AG20443 (cell line): ENCODE results near the gene RETSAT.
"Not testable (repeated sequence)": the region's sequence is repeated elsewhere in the genome, so short reads cannot be mapped to it uniquely, and the experiment has no call there.

ENCODE experiments used
- DNase-seq: peaks from one replicate; pipeline ENCODE4 v3.0.0; 2012; ENCODE audit warnings: low spot score, mixed read lengths

RETSAT gene

GRCh38 chr2:85378257-85378656 is 23.9 kb upstream of the RETSAT start:
- DNase-seq, result no peak

DNA sequence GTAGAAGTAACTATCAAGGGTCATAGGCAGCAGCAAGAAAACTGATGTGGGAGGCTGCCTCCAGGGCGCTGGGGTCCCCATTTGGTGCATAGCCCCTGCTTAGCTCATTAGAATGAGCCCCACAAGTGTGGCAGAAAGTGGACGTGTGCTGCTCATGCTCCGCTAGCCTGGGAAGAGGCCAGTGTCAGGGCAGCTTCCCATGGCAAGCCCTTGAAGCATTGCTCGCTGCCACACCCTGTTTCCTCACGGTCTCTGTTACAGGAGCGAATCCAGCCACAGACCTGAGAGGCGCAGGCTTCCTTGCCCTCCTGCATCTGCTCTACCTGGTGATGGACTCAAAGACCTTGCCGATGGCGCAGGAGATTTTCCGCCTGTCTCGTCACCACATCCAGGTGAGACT is 22.8 kb upstream of the RETSAT start:
- no peak for DNase-seq

DNA sequence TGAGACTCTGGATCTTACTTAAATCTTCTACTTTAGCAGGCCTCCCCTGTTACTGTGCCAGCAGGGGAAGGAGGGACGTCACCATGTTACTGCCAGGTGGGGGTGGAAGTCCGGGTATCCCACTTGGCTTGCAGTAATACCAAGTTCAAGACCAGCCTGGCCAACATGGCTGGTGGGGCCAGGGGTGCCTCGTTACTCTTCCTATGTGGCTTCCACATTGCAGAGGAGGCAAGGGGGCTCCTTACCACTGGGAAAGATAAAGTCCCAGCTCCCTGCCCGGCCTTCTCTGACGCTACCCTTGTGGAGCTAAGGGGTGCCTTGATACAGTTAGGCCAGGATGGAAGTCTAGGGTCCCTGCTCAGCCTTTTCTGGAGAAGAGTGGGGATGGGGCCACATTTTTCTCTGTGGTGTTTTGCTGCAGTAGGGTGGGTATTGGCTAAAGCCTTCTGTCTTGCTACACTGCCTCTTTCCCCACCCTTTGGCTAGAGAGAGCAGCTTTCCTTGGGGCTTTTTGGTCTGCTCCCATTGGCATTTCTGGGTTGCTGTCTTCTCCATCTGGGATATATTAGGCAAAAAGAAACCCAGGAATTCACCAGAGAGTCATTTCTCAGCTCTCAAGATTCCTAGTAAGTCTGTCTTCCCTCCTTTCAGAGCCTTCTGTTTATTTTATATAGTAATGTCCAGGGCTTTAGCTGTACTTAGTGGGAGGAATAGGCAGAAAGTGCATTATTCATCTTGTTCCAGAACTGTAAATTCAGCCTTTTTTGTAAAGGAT is 22.1 kb upstream of the RETSAT start:
- DNase-seq, result peak; percentile 49

GRCh38 chr2:85371045-85371444 is 16.7 kb upstream of the RETSAT start:
- no peak for DNase-seq

GRCh38 chr2:85369500-85369899 is 15.2 kb upstream of the RETSAT start:
- DNase-seq, result no peak

GRCh38 chr2:85368921-85369320 is 14.6 kb upstream of the RETSAT start:
- no peak for DNase-seq

GRCh38 chr2:85367180-85367579 is 12.9 kb upstream of the RETSAT start:
- DNase-seq, result no peak

DNA sequence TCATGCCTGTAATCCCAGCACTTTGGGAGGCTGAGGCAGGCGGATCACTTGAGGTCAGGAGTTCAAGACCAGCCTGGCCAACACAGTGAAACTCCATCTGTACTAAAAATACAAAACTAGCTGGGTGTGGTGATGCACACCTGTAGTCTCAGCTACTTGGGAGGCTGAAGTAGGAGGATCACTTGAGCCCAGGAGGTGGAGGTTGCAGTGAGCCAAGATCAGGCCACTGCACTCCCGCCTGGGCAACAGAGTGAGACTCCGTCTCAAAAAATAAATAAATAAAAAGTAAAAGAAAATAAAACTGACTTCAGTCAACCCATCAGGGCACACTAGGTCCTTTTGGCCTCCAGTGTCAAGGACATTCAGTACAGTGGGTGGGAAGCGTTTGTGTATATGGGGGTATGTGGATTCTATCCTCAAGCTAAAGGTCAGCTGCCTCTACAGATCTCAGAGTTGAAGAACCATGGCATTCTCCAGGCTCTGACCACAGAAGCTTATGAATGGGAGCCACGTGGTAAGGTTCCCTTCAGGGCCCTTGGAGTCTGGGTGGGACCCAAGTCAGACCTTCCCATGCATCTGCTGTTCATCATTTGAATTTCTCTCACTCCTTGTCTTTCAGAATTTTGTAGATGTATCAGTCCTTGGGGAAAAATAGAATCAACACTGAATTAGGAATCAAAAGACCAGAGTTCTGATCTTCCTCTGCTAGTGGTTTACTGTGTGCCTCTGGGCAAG is 8.5 kb upstream of the RETSAT start:
- not testable (repeated sequence) for DNase-seq

DNA sequence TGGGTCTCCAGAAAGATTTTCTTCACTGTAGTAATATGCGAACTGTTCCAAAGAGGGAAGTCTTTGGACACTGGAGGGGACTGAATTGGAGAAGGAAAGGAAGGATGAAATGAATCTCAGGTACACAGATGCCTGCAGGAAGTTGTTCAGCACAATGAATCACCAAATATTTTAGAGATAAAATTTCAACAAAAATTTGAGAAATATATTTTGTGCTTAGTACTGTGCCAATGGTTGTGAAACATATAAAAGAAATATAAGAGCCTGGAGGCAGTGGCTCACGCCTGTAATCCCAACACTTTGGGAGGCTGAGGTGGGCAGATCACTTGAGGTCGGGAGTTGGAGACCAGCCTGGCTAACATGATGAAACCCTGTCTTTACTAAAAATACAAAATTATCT is 3.4 kb upstream of the RETSAT start:
- DNase-seq, result no peak

DNA sequence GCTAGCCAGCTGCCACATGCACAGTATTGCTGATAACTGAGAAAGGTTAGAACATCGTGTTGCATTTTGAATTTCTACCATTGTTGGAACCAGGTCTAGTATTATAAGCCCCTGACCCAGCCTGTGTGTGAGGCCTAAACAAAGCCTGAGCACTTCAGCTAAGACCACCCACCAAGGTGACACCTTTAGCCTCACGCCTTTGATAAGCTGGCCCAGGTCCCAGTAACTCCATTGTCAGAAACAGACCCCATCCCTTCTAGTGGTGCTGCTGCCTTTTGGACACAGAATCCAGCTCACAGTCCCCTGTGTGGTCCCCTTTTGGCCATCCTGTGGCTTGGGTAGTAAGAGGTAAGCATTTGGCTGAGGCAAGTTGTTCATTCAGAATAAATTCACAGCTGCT is 1.9 kb upstream of the RETSAT start:
- no peak for DNase-seq

- no peak for DNase-seq
Observed at GRCh38 chr2:85355521-85355920, 1.2 kb upstream of the RETSAT start.

DNA sequence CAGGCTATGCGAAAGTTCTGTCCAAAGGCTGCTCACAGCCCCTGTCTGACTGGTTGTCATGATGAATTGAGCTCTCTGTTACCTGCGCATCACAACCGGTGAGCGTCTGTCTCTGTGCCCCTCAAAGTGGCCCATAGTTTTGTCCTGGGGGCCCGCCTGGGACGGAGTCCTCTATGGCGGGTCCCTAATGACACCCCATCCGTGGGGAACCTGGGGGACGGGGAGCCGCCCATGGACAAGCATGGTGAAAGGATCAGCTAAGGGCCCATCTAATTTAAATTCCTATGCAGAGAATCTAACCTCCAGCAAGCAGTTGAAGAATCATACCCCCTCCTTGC is 714 bp upstream of the RETSAT start:
- no peak for DNase-seq

DNA sequence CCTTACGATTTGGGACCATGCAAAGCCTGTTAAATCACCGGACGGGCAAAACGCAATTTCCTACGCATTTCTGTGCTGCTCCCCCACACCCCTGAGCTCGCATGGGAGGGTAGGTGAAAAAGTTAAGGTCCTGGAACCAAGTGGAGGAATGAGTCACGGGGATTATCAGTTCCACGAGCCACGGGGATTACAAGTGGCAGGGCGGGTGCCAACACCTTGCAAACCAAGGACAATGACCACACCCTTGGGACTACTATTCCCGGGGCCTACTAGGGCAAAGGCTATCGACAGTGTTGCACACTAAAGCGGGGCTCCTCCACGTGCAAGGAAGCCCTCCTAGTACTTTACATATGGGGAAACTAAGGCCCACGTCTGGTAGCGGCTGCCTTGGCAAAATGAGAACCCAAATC is 447 bp downstream of the RETSAT start:
- DNase-seq, result peak; percentile 45

- no peak for DNase-seq
Observed at GRCh38 chr2:85347599-85347998, 6.7 kb downstream of the RETSAT start.

- DNase-seq, result no peak
Observed at GRCh38 chr2:85344356-85344954, 9.9 kb downstream of the RETSAT start.

- DNase-seq, result not testable (repeated sequence)
Observed at GRCh38 chr2:85343207-85343895, 11.0 kb downstream of the RETSAT start.

- DNase-seq, result no peak
Observed at GRCh38 chr2:85342156-85342555, 12.2 kb downstream of the RETSAT start.

DNA sequence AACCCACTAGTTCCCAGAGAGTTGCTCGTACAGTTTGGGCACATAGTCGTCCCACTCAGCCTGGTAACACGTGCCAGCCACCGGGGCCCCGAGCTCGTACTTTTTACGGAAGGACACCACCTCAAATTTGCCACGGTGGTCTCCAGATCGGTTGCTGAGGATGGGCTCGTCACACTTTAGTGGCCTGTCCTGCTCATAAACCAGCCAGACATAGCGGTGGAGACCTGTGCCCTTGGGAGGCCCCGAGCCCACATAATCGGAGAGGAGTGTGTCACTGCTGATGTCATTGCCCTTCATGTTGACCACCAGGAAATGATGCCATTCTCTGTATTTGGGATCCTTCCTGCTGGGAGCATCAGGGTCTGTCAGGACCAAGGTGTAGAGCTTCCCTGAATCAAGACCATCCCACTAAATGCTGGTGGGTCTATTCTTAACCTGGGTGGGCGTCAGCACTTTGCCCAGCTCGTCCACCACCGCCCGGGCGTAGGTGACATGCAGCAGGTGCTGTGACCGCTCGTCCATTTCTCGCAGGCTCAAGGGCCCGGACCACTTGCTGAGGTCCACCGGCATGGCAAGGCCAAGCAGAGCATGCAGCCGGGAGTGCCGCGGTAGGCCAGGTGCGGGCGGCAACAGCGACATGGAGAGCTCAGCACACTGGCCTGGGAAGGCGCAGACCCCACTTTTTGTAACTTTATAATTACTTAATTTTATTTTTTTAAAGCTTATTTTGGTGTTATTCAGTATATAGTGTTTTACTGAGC is 12.9 kb downstream of the RETSAT start:
- no peak for DNase-seq

DNA sequence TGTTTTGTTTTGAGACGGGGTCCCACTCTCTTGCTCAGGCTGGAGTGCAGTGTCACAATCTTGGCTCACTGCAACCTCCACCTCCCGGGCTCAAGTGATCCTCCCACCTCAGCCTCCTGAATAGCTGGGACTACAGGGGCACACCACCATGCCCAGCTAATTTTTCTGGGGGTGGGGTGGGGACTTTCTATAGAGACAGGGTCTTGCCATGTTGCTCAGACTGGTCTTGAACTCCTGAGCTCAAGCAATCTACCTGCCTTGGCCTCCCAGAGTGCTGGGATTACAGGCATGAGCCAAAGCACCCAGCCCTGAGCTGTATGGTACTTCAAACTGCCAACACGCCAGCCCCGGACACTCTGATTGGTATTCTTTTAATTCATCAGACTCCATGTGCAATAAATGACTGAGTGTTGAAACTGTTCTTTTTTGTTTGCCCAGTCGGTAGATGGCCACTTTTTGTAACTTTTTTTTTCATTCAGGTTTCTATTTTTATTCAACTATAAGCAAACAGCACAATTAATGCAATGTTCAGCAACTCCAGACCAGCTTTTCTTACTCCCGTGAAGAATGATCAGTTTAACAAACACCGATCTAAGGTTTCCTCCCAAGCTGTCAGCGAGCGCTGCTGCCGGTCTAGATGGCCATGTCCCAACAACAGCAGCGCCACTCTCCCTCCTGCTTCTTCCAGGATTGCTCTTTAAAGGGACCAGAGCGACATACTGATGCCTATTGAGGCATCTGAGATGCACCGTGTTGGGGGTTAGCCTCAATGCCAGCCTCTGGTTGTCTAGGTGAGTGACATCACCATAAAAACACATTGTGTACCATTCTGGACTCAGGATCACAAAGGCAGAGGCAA is 14.1 kb downstream of the RETSAT start:
- peak; percentile 32 for DNase-seq

GRCh38 chr2:85334928-85335327 is 19.4 kb downstream of the RETSAT start:
- DNase-seq, result no peak

GRCh38 chr2:85333877-85334276 is 20.5 kb downstream of the RETSAT start:
- not testable (repeated sequence) for DNase-seq
